H1 (cell line): Measurements from ENCODE around the gene TOM1L2. TPM values are rescaled to one million over a fixed set of nuclear protein-coding genes. Genes with fewer than 3 reads are reported as not detected.

Experiments used
- NRF1 ChIP-seq: IDR thresholded peaks from 2 replicates; pipeline ENCODE4 v1.6.1; 2011; ENCODE audit warnings: mild to moderate bottlenecking, low read depth, low read length, improper control_type of control experiment
- polyA plus RNA-seq, 7 experiments: library from polyadenylated mRNA; depleted of rRNA in 3 of 7; stranded (reverse) in 5 of 7; unstranded in 2 of 7; fragments of >200 nt in 5 of 7; fragments of 200-250 nt in 2 of 7; gene quantifications; 1 replicate in 5 of 7; 2 replicates in 1 of 7; 4 replicates in 1 of 7; pipeline versions ENCODE4 v1.2.1 to v1.2.3, GENCODE V29; 2011 to 2013; ENCODE audit warnings: missing spikeins in 2 of 7, mixed read lengths in 2 of 7
- total RNA-seq: library from RNA; stranded (reverse); fragmentation: NEBNext Ultra II Directional; extraction: Animal tissue kit (Norgen Biotek cat#: 25700); gene quantifications from 2 replicates; pipeline ENCODE4 v1.2.1, GENCODE V29; 2021

TOM1L2 gene
- total and polyA plus RNA-seq, 2 of the 8 experiments (the other 6 are each of a cell fraction or from before 2014, with no cell fraction given): 2.0 to 3.4 TPM

DNA sequence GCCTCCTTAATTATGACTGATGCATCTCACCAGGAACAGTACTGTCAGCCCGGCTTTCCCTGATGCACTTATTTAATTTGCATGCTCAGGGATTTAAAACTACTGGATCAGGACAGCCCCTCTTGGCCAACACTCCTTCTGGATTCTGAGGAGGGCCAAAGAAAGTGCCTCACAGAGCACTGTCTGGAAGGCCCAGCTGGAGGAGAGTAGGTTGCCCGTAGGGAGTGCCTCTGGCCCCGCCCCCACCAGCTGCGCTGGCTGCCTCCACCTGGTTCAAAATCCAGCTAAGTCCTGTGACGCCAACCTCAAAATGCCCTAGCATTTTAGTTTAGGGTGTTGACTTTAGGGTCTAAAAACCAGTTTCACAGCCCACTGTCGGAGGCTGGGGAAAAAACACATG lies 86.0 kb downstream of the TOM1L2 start (continued):
- TF ChIP-seq NRF1: no peak
